HG03064 (cell line): ENCODE measurements around the gene PREPL.
"Not testable (repeated sequence)": the region's sequence is repeated elsewhere in the genome, so short reads cannot be mapped to it uniquely, and the experiment has no call there.

Source experiments
- ATAC-seq: cut with Tn5 transposase; IDR thresholded peaks from one replicate; pipeline ENCODE4 v1.9.1; 2021; ENCODE audit warnings: low read depth; ENCODE audit not compliant: unreplicated experiment

PREPL gene

DNA sequence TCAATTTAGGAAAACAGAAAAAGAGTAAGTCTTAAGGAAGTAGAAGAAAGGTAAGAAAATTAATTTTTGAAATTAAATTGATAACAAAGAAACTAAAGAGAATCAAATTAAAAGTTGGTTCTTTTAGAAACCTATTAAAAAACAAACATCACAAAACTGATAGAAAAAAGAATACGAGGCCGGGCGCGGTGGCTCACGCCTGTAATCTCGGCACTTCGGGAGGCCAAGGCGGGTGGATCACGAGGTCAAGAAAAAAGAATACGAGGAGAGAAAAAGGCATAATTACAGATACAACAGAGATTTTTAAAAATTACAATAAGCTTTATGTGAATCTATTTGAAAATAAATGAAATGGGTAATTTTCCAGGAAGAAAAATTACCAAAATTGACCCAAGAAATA lies 11.8 kb downstream of the PREPL start:
- ATAC-seq = no peak

GRCh38 chr2:44348400-44348799 lies 12.9 kb downstream of the PREPL start:
- ATAC-seq = no peak

DNA sequence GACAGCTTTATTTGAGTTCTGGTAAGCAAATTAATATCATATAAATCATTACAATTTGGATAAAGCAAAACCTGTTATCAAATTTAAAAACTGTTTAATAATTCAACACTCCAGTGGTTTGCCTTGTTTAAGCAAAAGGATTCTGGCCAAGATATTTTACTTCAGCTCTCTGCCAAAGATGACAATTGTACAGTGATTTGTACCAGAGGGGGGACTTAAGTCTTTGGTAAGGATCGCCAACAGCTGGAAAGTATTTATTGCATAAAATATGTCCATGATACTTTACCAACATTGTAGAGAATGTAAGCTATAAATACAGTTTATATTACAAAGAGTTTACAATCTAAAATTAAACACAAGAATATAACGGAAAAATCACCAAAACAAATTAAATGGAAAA lies 13.8 kb downstream of the PREPL start:
- no peak for ATAC-seq

DNA sequence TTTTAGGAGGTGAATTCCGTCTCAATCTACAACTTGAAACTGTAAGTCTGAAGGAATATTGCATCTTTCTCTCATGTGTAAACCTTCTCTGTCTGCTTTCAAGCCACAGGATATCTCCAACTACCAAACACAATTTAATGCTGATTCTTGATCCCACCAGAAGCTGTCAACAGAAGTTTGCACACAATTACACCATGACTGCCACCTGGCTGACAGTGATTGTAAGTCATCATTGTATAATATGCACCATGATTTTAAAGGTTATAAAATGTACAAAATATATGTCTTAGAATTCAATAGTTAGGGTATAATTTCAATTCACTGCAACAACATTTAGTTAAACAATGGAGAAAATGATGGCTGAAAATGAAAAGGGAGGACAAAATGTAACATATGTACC lies 18.4 kb downstream of the PREPL start:
- ATAC-seq = no peak

GRCh38 chr2:44335806-44336538 lies 25.3 kb downstream of the PREPL start:
- ATAC-seq = no peak

DNA sequence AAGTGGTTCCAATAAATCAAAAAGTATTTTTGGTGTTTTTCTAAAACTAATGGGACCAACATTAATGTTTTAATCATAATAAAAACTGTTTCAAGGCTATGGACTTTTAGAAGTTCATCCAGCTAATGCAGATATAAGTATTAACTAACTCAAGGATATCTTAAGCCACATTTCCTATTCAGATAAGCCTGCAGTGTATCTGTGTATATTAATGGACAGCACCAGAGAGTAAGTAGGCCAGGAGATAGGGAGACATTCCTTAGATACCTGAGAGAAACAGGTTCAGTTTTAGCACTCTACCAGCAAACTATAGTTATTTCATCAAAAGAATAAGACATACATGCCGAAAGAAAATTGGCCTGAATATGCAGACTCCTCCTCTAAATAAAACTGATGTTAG lies 27.3 kb downstream of the PREPL start:
- no peak for ATAC-seq

- ATAC-seq = no peak
Measured at GRCh38 chr2:44330801-44331200, 30.5 kb downstream of the PREPL start.

- no peak for ATAC-seq
Measured at GRCh38 chr2:44329343-44329742, 32.0 kb downstream of the PREPL start.

DNA sequence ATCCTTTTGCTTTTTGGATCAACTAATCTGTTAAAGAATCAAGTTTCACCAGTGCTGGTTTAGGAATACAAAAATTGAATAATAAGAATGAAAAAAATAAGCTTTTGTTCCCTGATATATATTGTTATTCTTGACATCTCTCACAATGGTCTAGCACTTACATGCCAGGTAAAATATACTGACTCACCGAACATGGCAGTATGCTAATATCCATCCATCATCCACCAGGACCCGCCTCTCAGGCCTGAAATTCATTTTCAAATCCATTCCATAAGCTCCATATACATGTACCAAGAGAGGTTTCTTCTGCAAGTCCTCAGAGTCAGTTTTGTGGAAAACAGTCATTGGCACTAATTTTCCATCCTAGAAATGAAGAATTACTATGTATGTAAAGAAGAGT lies 32.5 kb downstream of the PREPL start:
- no peak for ATAC-seq

DNA sequence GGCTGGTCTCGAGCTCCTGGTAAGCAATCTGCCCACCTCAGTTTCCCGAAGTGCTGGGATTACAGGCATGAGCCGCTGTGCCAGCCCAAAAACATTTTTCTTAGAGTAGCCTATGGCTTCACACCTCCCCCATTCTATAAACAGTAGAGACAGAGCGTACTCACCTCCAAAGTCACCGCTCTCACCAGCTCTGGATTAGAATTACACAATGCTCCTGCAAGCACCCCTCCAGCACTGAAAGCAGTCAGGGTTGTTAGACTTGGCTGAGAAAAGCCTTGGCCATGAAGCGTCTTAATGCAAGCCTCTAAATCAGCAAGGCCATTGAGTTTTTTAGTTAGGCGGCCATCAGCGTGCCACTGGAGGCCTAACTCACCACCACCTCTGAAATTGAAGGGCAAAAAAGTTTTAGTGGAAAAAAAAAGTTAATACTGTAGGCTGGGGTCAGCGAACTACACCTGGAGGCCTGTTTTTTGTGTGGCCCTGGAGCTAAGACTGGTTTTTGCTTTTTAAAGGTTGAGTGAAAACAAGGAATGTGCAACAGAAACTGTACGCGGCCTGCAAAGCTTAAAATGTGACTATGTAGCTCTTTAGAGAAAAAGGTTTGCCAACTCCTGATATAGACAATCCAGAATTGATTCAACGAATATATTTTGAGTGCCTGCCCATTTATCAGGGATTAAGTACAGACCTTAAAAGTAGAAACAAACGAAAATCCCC lies 34.6 kb downstream of the PREPL start:
- no peak for ATAC-seq

DNA sequence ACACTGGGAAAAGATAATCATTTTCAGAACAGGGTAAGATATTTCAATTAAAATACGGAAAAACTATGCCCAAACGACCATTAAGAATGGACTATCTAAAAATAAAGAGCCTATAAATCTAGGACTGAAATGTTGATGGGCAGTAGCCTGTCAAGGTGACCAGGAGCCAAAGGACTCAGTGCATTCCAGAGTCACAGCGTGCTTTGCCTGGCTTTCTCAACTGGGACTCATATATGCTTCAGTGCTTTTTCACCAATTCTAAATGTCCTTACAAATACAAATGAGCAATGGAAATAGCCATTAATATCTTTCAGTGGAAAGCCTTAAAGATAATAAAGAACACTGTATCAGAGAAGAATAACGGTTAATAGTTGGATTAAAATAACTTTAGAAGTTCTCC lies 35.4 kb downstream of the PREPL start:
- no peak for ATAC-seq

DNA sequence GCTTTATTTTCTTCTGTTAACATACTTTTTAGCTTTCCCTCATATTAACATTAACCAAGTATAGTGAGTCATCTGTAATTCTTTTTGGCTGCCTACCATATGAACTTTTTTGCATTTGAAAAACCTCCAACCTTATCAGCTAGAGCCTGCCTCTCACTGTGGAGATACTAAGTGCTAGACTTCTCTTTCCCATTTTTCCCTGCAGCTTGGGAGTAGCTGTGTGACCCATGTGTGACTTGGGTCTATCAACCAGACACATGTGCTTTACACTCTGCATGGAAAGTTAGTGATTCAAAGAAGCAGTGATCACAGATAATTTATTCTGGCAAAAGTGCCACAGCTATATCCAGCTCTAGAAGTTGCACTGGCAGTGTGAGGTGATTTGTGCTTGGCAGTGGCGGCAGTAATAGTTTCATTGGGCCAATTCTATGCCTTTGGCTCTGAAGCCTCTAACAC lies 36.3 kb downstream of the PREPL start:
- no peak for ATAC-seq

DNA sequence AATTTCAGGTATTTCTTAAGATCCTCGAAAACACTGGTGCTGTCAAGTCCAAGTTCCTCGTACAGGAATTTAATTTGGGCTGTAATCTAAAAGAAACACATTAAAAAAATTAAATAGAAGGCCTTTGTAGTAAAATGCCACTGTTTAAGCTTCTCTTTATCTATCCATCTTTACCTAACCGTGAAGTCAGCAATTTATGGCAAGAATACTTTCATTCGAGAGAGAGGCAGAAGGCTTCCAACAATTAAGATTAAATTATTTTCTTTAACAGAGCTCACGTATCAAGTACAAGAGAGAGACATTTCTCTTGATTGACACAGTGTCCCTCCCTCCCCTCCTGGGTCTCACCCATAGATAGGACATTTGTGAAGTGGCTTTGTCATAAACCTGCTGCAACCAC lies 39.9 kb downstream of the PREPL start:
- ATAC-seq = no peak

DNA sequence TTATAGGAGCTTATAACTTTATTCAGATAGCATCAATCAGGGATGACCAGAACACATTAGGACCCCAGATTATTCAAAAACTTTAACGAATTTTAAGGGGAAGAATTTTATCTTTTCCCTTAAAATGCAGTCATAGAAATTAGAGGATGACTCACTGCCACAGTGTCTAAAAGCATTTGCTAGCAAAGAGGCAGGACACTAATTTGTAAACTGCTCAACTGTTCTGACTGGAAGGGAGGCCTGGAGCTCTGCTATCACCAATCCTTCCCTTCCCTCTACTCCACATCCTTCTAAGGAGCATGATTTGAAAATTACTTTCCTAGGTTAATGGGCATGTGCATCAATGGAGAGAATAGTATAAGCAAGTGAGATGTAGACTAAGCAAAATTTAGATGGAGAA lies 40.5 kb downstream of the PREPL start:
- ATAC-seq = no peak

DNA sequence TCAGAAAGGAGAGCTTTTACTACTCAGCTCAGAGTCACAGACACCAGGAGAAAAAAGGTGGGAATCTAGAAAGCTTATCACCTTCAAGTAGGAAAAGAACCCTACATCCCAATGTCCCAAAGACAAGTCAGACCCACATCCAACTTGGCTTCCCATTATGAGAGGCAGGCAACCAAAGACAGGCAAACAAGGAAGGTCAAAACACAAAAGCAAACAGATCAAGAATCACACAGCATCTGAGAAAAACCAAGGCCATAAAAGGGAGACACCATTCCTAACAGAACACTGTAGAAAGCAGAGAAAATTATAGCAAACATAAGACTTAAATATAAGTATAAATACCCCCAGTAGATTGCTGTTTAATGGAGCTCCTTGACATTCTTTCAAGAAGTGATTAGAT lies 45.3 kb downstream of the PREPL start:
- no peak for ATAC-seq

GRCh38 chr2:44314362-44314761 lies 46.9 kb downstream of the PREPL start:
- ATAC-seq = no peak

- ATAC-seq = no peak
Measured at GRCh38 chr2:44310287-44310686, 51.0 kb downstream of the PREPL start.

GRCh38 chr2:44305882-44306281 lies 55.4 kb downstream of the PREPL start:
- ATAC-seq = no peak

GRCh38 chr2:44304258-44304657 lies 57.0 kb downstream of the PREPL start:
- no peak for ATAC-seq

- not testable (repeated sequence) for ATAC-seq
Measured at GRCh38 chr2:44303766-44304165, 57.5 kb downstream of the PREPL start.

- ATAC-seq = no peak
Measured at GRCh38 chr2:44301111-44301510, 60.2 kb downstream of the PREPL start.

DNA sequence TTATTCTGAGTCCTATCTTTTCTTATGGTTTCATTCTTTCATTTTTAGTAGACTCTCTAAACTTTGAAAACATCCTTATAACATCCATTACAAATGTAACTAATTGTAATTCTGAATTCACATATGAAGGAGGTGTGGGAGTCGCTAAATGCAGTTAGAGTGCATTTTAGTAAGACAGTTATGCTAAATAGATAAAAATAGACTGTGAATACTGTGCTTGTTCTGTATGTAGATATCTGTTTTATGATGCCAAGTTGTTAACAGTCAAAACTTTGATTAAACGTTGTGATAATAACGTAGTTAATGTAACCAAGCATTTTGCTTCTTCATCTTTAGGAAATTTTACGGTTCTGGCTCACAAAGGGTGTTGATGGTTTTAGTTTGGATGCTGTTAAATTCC lies 61.7 kb downstream of the PREPL start:
- no peak for ATAC-seq
